ENCODE measurements around the gene RHOT1. TPM values are rescaled to one million over a fixed set of nuclear protein-coding genes. Genes with fewer than 3 reads are reported as not detected.
A peak's percentile ranks its signal among the peaks of the same experiment; 100 is the strongest.

RHOT1 gene
- total RNA-seq, 1 donor from 2014 or later = 21.9 TPM

DNA sequence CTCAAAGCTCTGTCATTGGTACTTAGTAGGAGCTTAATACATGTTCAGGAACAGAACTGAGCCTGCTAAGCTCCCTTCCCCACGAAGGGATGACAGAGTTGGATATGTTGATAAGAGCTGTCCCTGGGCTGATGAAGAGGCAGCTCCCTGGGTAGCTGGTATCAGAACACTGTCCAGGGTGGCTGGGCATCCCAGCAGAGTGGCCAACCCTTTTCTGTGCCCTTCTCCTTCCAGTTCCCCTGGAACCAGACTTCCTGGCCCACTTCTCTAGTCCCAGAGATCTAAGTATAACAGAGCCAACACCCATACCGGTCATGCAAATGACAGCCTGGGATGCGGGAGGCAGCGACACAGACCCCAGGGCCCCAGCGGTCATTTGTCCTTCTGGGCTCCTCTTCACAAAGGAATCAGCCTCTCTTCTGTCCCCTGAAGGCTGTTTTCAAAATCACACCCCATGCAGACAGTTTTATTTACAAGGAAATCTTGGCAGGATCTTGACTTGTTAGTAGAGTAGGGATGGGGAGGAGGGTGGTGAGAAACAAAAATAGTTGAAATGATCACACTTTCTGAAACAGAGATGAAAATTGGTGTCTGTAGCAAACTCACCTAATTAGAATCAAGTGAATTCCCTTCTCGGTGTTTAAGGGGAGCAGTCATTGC is 122.0 kb downstream of the RHOT1 start:
- no peak overlapping the region for H3K4me3 ChIP-seq (ENCODE audit: low read depth, low read length)
- TF ChIP-seq, protein P1, sequence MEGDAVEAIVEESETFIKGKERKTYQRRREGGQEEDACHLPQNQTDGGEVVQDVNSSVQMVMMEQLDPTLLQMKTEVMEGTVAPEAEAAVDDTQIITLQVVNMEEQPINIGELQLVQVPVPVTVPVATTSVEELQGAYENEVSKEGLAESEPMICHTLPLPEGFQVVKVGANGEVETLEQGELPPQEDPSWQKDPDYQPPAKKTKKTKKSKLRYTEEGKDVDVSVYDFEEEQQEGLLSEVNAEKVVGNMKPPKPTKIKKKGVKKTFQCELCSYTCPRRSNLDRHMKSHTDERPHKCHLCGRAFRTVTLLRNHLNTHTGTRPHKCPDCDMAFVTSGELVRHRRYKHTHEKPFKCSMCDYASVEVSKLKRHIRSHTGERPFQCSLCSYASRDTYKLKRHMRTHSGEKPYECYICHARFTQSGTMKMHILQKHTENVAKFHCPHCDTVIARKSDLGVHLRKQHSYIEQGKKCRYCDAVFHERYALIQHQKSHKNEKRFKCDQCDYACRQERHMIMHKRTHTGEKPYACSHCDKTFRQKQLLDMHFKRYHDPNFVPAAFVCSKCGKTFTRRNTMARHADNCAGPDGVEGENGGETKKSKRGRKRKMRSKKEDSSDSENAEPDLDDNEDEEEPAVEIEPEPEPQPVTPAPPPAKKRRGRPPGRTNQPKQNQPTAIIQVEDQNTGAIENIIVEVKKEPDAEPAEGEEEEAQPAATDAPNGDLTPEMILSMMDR (conservative IDR thresholded peaks at IDR 0.05; ENCODE audit: low read depth, low read length) = peak; percentile 17
- no peak for DNase-seq (ENCODE audit: low read depth)

DNA sequence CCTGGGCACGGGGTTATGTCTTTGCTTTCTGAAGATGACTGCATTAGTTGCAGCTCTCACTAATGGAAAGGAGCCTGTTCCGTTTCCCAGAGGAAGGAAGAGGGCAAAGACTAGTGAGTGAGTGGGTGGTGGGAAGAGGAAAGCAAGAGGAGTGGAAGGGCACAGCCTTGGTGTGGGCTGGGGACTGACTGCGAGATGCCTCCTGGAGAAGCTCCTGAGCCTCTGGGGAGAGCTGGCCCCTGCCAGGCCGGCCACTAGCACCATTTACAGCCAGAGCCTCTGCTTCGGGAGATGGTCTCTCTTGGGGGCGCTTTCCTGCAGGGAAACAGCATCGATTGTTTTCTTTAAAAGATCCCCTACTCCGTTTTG is 122.5 kb downstream of the RHOT1 start:
- TF ChIP-seq, protein P1 (conservative IDR thresholded peaks at IDR 0.05; ENCODE audit: low read depth, low read length) = no peak
- DNase-seq (ENCODE audit: low read depth) = no peak
- H3K4me3 ChIP-seq (ENCODE audit: low read depth, low read length) = no peak overlapping the region

DNA sequence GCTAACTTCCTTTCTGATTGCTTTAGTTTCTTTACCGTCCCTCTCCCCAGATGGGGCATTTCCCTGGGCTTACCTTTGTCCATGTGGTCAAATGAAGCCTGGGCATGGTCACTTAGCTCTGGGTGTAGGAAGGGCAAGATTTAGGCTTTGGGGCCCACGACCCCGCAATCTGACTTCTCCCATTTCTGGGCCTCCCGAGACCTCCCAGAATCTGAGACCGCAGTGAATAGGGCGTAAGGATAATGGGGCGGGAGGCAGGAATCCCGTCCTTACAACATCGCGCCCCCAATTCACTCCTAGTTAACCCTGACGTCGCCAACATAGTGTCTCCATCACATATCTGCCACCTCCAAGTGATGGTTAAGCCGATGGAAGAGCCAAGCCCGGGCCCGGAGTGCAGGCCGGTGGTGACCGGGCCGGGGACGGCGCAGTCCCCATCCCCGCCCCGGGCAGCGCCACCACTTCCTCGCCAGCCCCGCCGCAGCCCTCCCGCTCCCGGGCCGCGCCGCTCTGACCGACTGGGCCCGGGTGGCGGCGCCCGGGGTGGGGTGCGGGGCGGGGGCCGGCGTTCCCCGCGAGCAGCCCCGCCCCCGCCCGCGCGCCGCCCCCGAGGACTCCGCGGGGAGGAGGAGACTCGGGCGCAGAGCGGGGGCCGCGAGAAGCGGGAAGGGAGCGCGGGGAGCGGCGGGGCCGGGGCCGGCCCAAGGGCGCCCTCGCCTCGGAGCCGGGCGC is 123.1 kb downstream of the RHOT1 start, which contains the start of gene RHBDL3:
RHBDL3 (plus strand) TSS at position 641 of the 732 bp plus-strand sequence. CDS start 358 bp downstream, outside the sequence.
- TF ChIP-seq, protein P1 (conservative IDR thresholded peaks at IDR 0.05; ENCODE audit: low read depth, low read length) = no peak
- DNase-seq (ENCODE audit: low read depth) = no peak
- H3K4me3 ChIP-seq (ENCODE audit: low read depth, low read length) = peak within 1 kb of the TSS; percentile 34

DNA sequence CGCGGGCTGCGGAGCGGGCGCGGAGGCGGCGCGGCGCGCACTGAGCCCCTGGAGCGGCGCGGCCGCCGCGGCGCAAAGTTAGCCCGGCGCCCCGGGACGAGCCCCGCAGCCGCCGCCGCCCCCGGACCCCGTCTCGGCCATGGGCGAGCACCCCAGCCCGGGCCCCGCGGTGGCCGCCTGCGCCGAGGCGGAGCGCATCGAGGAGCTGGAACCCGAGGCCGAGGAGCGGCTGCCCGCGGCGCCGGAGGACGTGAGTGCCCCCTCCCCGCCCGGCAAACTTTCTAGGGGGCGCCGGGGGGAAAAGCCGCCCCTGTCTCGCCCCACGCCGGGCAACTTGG is 123.7 kb downstream of the RHOT1 start:
- H3K4me3 ChIP-seq (ENCODE audit: low read depth, low read length) = peak overlapping the region; percentile 34
- DNase-seq (ENCODE audit: low read depth) = no peak
- TF ChIP-seq, protein P1 (conservative IDR thresholded peaks at IDR 0.05; ENCODE audit: low read depth, low read length) = no peak

DNA sequence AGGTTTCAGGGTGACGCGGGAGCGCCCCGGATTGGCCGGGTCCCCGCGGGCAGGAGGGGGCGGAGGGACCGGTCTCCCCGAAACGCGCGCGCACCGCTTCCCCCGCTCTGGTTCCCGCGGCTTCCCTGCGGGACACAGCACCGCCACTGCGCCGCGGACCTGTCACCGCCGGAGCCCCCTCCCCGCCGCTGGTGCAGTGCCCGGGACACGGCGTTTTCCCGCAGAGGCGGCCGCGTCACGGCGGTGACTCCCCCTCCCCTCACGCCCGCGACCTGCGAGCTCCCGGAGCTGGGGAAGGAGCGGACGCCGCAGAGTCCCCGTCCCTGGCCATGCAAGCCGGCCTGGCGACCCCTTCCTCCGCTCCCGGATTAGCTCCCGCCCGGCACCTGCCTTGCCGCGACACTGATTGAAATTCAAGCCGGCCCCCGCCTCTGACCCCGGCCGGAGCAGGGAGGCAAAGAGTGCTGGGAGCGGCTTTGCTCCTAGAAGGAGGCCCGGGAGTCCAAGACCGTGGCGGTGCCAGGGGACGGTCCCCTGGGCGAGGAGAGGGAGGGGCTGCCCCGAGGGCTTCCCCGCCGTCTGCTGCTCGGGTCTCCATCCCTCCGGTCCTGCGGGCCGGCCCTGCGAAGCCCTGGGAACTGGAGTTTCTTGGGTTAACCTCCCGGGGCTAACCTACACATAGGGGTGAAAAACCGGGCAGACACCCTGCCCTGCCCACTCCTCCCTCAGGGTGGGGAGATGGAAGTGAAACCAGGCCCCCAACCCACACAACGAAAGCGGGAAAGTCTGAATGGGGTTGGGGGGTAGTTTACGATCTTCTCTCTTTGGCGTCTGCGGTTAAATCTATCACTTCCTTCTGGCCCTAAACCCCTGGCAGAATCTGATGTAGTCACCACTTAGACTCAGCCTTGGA is 124.3 kb downstream of the RHOT1 start:
- peak overlapping the region; percentile 34 for H3K4me3 ChIP-seq (ENCODE audit: low read depth, low read length)
- DNase-seq (ENCODE audit: low read depth) = no peak
- TF ChIP-seq, protein P1 (conservative IDR thresholded peaks at IDR 0.05; ENCODE audit: low read depth, low read length) = no peak

DNA sequence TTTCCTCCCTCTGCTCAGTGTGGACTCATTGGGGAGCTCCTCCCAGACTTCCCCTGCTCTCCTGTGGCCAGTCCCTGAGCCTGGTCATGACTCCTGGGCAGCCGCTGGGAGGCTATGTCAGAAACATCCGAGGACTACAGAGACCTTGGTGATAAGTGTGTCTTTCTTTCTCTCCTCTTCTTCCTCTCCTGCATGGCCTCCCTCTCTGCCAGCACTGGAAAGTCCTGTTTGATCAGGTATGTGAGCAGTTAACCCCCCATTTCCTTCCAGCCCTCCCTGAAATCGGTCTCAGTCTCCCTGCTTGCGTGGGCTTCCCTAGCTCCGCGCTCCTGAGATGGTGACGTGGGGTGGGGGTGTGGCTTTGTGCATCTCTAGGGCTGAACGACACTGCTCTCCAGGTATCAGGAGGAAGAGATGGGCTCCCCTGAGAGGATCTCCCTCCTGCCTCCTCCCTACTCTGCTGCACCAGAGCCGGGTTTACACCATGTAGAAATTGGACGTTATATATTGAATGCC is 125.4 kb downstream of the RHOT1 start:
- DNase-seq (ENCODE audit: low read depth) = no peak
- TF ChIP-seq, protein P1 (conservative IDR thresholded peaks at IDR 0.05; ENCODE audit: low read depth, low read length) = no peak
- H3K4me3 ChIP-seq (ENCODE audit: low read depth, low read length) = no peak overlapping the region
